H1 (cell line): Measurements from ENCODE around the gene PAGE2B. TPM values are rescaled to one million over a fixed set of nuclear protein-coding genes. Genes with fewer than 3 reads are reported as not detected.
"Not testable (repeated sequence)": the region's sequence is repeated elsewhere in the genome, so short reads cannot be mapped to it uniquely, and the experiment has no call there.

Experiments used
- CTCF ChIA-PET: fragments of 300-600 bp; sonication (Branson Sonifier 250); formaldehyde crosslinking; loops from one replicate; lab custom pipeline; 2021; ENCODE audit not compliant: partially characterized antibody; lab: Charles Lee
- POLR2A ChIA-PET: fragments of 300-600 bp; sonication (Branson Sonifier 250); formaldehyde crosslinking; loops from one replicate; lab custom pipeline; 2021; ENCODE audit warnings: inconsistent platforms; ENCODE audit not compliant: partially characterized antibody; lab: Charles Lee
- DNase-seq, 2 experiments: peaks; one replicate each; pipeline versions ENCODE4 v3.0.0 to v3.0.0-alpha.2; 2010 to 2022; ENCODE audit warnings: low spot score in 2 of 2, low read depth in 1 of 2, mixed read lengths in 1 of 2
- FAIRE-seq: peaks from 2 replicates; lab custom pipeline; 2011; peaks lifted over from hg19 to GRCh38; lab: Jason Lieb, UNC
- H2AFZ ChIP-seq: 2 replicates; pipeline ENCODE4 v1.8.1; 2012; ENCODE audit warnings: low read length, inconsistent platforms
- H2AK5ac ChIP-seq: 2 replicates; pipeline ENCODE4 v1.6.1; 2013; ENCODE audit warnings: low read depth, low read length
- H2BK120ac ChIP-seq: replicated peaks from 2 replicates; pipeline ENCODE3; 2013; ENCODE audit warnings: low read depth, low read length, inconsistent platforms
- H2BK12ac ChIP-seq: 2 replicates; pipeline ENCODE4 v1.6.1; 2013; ENCODE audit warnings: low read depth, low read length
- H2BK15ac ChIP-seq: 2 replicates; pipeline ENCODE4 v1.6.1; 2013; ENCODE audit warnings: low read length
- H2BK20ac ChIP-seq: 2 replicates; pipeline ENCODE4 v1.6.1; 2013; ENCODE audit warnings: low read length
- H2BK5ac ChIP-seq: 2 replicates; pipeline ENCODE4 v1.6.1; 2013; ENCODE audit warnings: low read depth, low read length
- H3K14ac ChIP-seq: 2 replicates; pipeline ENCODE4 v1.6.1; 2013; ENCODE audit warnings: inconsistent platforms; ENCODE audit not compliant: insufficient read length
- H3K18ac ChIP-seq: 2 replicates; pipeline ENCODE4 v1.6.1; 2013; ENCODE audit warnings: low read length; ENCODE audit errors: extremely low read depth
- H3K23ac ChIP-seq: 2 replicates; pipeline ENCODE4 v1.6.1; 2013; ENCODE audit warnings: inconsistent platforms; ENCODE audit not compliant: insufficient read length
- H3K23me2 ChIP-seq: 2 replicates; pipeline ENCODE4 v1.6.1; 2013; ENCODE audit warnings: low read depth, low read length
- H3K27ac ChIP-seq: 2 replicates; pipeline ENCODE4 v1.6.1; 2011; ENCODE audit warnings: low read depth, low read length, inconsistent platforms
- H3K27me3 ChIP-seq, 4 experiments: replicated peaks in 1 of 4; 1 replicate in 1 of 4; 2 replicates in 3 of 4; pipeline versions ENCODE4 v1.6.1 to v1.8.1; 2011 to 2013; ENCODE audit warnings: low read length in 3 of 4, mild to moderate bottlenecking in 3 of 4, inconsistent platforms in 2 of 4, mixed read lengths in 2 of 4, moderate library complexity in 1 of 4; ENCODE audit not compliant: control insufficient read depth in 3 of 4, insufficient read depth in 3 of 4; ENCODE audit errors: extremely low read depth in 1 of 4
- H3K36me3 ChIP-seq, 4 experiments: 2 replicates each; pipeline versions ENCODE4 v1.6.1 to v1.8.1; 2011 to 2013; ENCODE audit warnings: mild to moderate bottlenecking in 4 of 4, low read length in 3 of 4, moderate library complexity in 2 of 4, control low read depth in 1 of 4, inconsistent platforms in 1 of 4; ENCODE audit not compliant: insufficient read depth in 4 of 4, control insufficient read depth in 2 of 4
- H3K4ac ChIP-seq: replicated peaks from 2 replicates; pipeline ENCODE3; 2013; ENCODE audit warnings: low read length, low read depth, mixed read lengths, inconsistent platforms; ENCODE audit not compliant: insufficient read length
- H3K4me1 ChIP-seq, 4 experiments: replicated peaks in 1 of 4; 1 replicate in 1 of 4; 2 replicates in 3 of 4; pipeline versions ENCODE4 v1.6.1 to v1.8.1; 2011 to 2013; ENCODE audit warnings: low read length in 3 of 4, inconsistent platforms in 2 of 4, mixed read lengths in 1 of 4; ENCODE audit not compliant: insufficient read depth in 4 of 4, control insufficient read depth in 3 of 4
- H3K4me2 ChIP-seq, 2 experiments: 2 replicates each; pipeline versions ENCODE4 v1.6.1 to v1.8.1; 2011 to 2013; ENCODE audit warnings: low read depth in 2 of 2, low read length in 2 of 2, control low read depth in 1 of 2, inconsistent platforms in 1 of 2, mild to moderate bottlenecking in 1 of 2; ENCODE audit not compliant: insufficient read depth in 1 of 2
- H3K4me3 ChIP-seq, 4 experiments: fragments of 200-600, 300-600 bp in 1 of 4; sonication (generic), shearing (Covaris generic), sonication (Bioruptor Twin) in 1 of 4; 2 replicates each; pipeline versions ENCODE4 v1.5.1 to v1.8.1; 2011 to 2016; ENCODE audit warnings: low read length in 4 of 4, low read depth in 3 of 4, control low read depth in 2 of 4, inconsistent platforms in 2 of 4, mild to moderate bottlenecking in 2 of 4, mixed read lengths in 1 of 4, moderate library complexity in 1 of 4; ENCODE audit not compliant: insufficient read depth in 2 of 4; ENCODE audit errors: extremely low read depth in 1 of 4
- H3K56ac ChIP-seq: replicated peaks from 2 replicates; pipeline ENCODE3; 2013; ENCODE audit warnings: low read depth, mild to moderate bottlenecking, mixed read lengths, low read length, inconsistent platforms; ENCODE audit not compliant: insufficient read length
- H3K79me1 ChIP-seq: 2 replicates; pipeline ENCODE4 v1.6.1; 2013; ENCODE audit warnings: low read depth, low read length, control low read depth
- H3K79me2 ChIP-seq, 2 experiments: 2 replicates each; pipeline versions ENCODE4 v1.6.1 to v1.8.1; 2012 to 2013; ENCODE audit warnings: low read length in 2 of 2, mild to moderate bottlenecking in 2 of 2, inconsistent platforms in 1 of 2; ENCODE audit not compliant: insufficient read depth in 2 of 2, control insufficient read depth in 1 of 2
- H3K9ac ChIP-seq, 4 experiments: replicated peaks in 1 of 4; 1 replicate in 1 of 4; 2 replicates in 3 of 4; pipeline versions ENCODE4 v1.6.1 to v1.8.1; 2011 to 2013; ENCODE audit warnings: low read depth in 3 of 4, low read length in 3 of 4, control low read depth in 2 of 4, mild to moderate bottlenecking in 2 of 4, moderate library complexity in 2 of 4, inconsistent platforms in 1 of 4; ENCODE audit errors: extremely low read depth in 1 of 4
- H3K9me3 ChIP-seq, 2 experiments: 2 replicates each; pipeline versions ENCODE4 v1.6.1 to v1.8.1; 2012 to 2013; ENCODE audit warnings: mild to moderate bottlenecking in 2 of 2, moderate library complexity in 2 of 2, control low read depth in 1 of 2, inconsistent platforms in 1 of 2, low read depth in 1 of 2, low read length in 1 of 2, mixed read lengths in 1 of 2; ENCODE audit not compliant: insufficient read depth in 2 of 2
- H4K20me1 ChIP-seq, 2 experiments: replicated peaks in 1 of 2; 2 replicates each; pipeline versions ENCODE3 to v1.8.1; 2011 to 2013; ENCODE audit warnings: inconsistent platforms in 2 of 2, low read length in 2 of 2, mild to moderate bottlenecking in 1 of 2; ENCODE audit not compliant: insufficient read depth in 2 of 2, control insufficient read depth in 1 of 2
- H4K5ac ChIP-seq: 2 replicates; pipeline ENCODE4 v1.6.1; 2013; ENCODE audit warnings: low read length, low read depth, mixed read lengths, inconsistent platforms; ENCODE audit not compliant: insufficient read length
- H4K8ac ChIP-seq: 2 replicates; pipeline ENCODE4 v1.8.0; 2013; ENCODE audit warnings: mild to moderate bottlenecking, moderate library complexity, low read length, inconsistent platforms; ENCODE audit not compliant: insufficient read depth; ENCODE audit errors: extremely low read depth
- H4K91ac ChIP-seq: replicated peaks from 2 replicates; pipeline ENCODE3; 2013; ENCODE audit warnings: low read length, mixed read lengths, inconsistent platforms; ENCODE audit not compliant: insufficient read length
- WGBS, 2 experiments: shearing (Covaris generic) in 1 of 2; methylation state at CpG; one replicate each; pipeline versions ENCODE4 v1.1.6 to v1.1.7; 2013 to 2015; ENCODE audit warnings: low lambda C conversion rate in 2 of 2, mixed read lengths in 2 of 2, inconsistent platforms in 1 of 2, low coverage in 1 of 2, missing lambda C conversion rate in 1 of 2; ENCODE audit not compliant: insufficient replicate concordance in 2 of 2, insufficient coverage in 1 of 2, insufficient read length in 1 of 2; ENCODE audit errors: extremely low coverage in 1 of 2, missing lambda C conversion rate in 1 of 2; 5-methylcytosine and 5-hydroxymethylcytosine counted together
- polyA plus RNA-seq, 7 experiments: library from polyadenylated mRNA; depleted of rRNA in 3 of 7; stranded (reverse) in 5 of 7; unstranded in 2 of 7; fragments of >200 nt in 5 of 7; fragments of 200-250 nt in 2 of 7; gene quantifications; 1 replicate in 5 of 7; 2 replicates in 1 of 7; 4 replicates in 1 of 7; pipeline versions ENCODE4 v1.2.1 to v1.2.3, GENCODE V29; 2011 to 2013; ENCODE audit warnings: missing spikeins in 2 of 7, mixed read lengths in 2 of 7
- total RNA-seq: library from RNA; stranded (reverse); fragmentation: NEBNext Ultra II Directional; extraction: Animal tissue kit (Norgen Biotek cat#: 25700); gene quantifications from 2 replicates; pipeline ENCODE4 v1.2.1, GENCODE V29; 2021

The PAGE2B gene
- total and polyA plus RNA-seq, 2 of the 8 experiments (the other 6 are each of a cell fraction or from before 2014, with no cell fraction given), result not detected

- H2BK5ac ChIP-seq, H3K4me2 ChIP-seq, H3K4me1 ChIP-seq, FAIRE-seq, POLR2A ChIA-PET, H3K14ac ChIP-seq, H2BK120ac ChIP-seq, H3K27me3 ChIP-seq, H3K23ac ChIP-seq, H2BK12ac ChIP-seq, H3K9me3 ChIP-seq, H3K36me3 ChIP-seq, H3K23me2 ChIP-seq, H3K79me2 ChIP-seq, CTCF ChIA-PET, H3K27ac ChIP-seq, H4K20me1 ChIP-seq, H3K4ac ChIP-seq, H3K56ac ChIP-seq, H4K5ac ChIP-seq, H4K91ac ChIP-seq, H3K4me3 ChIP-seq, H2BK15ac ChIP-seq, H4K8ac ChIP-seq, H3K9ac ChIP-seq, H2BK20ac ChIP-seq, H3K18ac ChIP-seq, H2AK5ac ChIP-seq, DNase-seq, H3K79me1 ChIP-seq, H2AFZ ChIP-seq: not testable (repeated sequence)
- 73% methylated on average over 7 of the region's 7 CpGs; no CpG with 5 or more reads in 1 of the 2 experiments for WGBS, 2 experiments
Observed at GRCh38 chrX:55116589-55116988, 41.8 kb downstream of the PAGE2B start.
